AG04450 (cell line): ENCODE results near the gene MYBPC1. TPM values are rescaled to one million over a fixed set of nuclear protein-coding genes. Genes with fewer than 3 reads are reported as not detected.

Source experiments
- polyA plus RNA-seq: library from polyadenylated mRNA; depleted of rRNA; stranded (reverse); fragments of >200 nt; gene quantifications from 2 replicates; pipeline ENCODE4 v1.2.3, GENCODE V29; 2011; rRNA removed
- small RNA-seq: library from RNA; depleted of rRNA; stranded (forward); fragments of <200 nt; gene quantifications from one replicate; pipeline ENCODE3, GENCODE V24; 2012; ENCODE audit warnings: low read depth; ENCODE audit not compliant: insufficient read length

The MYBPC1 gene
- polyA plus RNA-seq, 1 experiment = not detected

Small RNA genes lying within 50 kb of the gene (small RNA-seq; reads per million reads assigned to genes)
- gene RNY1P16 = not detected

Other genes with a start within 250 kb of the MYBPC1 start
- 171 and 204 TPM in 2 replicates for gene ARL1, start 187.2 kb upstream of the MYBPC1 start, polyA plus RNA-seq
- gene SPIC, start 119.6 kb upstream of the MYBPC1 start, polyA plus RNA-seq = not detected in 2 replicates
- gene CHPT1, start 102.7 kb downstream of the MYBPC1 start, polyA plus RNA-seq = 19.4 and 26.9 TPM in 2 replicates
- 0.06 TPM in 2 replicates for gene SYCP3, start 144.5 kb downstream of the MYBPC1 start, polyA plus RNA-seq
- 29.0 and 34.3 TPM in 2 replicates for gene GNPTAB, start 236.0 kb downstream of the MYBPC1 start, polyA plus RNA-seq